Measurements from ENCODE around the gene CFAP45.

Gene CFAP45

DNA sequence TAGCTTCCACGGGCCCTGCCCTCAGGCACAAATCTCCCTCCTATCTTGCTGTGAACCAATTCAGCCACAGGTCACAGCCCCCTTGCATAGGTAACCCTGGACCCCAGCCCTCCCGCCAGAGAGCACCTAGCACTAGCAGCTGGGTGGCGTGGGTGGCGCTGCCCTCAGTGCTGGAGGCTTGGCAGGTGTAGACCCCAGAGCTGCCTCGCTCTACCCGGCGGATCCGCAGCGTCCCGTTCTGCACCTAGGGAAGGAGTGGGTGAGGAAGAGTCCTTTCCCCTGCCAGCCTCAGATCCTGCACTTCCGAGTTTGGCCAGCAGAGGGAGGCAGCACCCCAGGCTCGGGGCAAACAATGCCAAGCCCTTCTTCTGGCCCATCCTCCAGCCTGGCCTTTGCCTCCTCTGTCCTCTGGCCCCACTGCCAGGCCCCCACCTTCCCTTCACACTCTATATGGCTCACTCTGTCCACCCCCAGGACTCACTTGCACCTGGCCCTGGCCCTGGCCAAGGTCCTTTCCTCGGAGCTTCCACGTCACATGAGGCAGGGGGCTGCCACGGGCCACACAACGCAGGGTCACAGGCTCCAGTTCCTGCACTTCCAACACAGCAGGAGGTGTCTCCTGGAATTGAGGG, 36.4 kb upstream of the CFAP45 start:
- DNase-seq (ENCODE audit: low spot score): peak; percentile 95

DNA sequence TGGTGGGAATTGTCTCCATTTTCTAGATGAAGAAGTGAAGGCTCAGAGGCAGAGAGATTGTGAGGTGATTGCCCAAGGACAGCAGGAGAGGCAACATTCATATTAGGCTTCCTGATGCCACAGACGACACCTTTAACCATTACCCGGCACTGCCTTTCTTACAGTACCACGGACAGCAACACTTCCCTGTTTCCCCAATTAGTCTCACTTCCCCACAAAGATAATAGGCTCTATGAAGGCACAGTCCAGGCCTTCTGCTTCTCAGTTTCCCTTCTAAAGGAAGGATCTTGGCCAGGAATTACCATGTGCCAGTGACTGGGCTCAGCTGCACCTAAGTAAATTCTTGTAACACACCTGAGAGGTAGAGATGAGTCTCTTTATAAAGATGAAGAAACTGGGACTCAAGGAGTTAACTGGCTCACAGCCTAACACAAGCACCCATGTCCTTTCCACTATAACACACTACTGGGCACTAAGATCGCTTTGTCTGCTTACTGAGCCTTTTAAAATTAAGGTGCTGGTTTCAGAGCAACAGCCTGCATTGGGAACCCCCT, 35.8 kb upstream of the CFAP45 start:
- DNase-seq (ENCODE audit: low spot score): peak; percentile 45

DNA sequence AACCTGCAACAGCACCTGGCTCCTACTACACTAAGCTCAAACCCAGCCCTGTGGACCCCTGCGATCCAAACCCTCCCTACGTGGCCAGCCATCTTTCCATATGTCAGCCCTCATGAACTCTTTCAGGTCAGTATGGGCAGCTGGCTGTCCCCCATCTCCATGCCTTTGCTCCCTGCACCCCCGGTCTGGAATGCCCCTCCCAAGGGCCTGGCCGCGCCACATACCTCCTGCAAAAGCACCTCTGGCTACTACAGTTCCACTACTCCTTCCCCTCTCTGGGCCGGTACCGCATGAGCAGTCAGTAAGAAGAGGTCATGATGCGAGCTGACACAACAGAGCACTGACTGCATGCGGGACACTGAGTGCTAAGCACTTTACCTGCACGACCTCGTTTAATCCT, 35.3 kb upstream of the CFAP45 start:
- no peak for DNase-seq (ENCODE audit: low spot score)

DNA sequence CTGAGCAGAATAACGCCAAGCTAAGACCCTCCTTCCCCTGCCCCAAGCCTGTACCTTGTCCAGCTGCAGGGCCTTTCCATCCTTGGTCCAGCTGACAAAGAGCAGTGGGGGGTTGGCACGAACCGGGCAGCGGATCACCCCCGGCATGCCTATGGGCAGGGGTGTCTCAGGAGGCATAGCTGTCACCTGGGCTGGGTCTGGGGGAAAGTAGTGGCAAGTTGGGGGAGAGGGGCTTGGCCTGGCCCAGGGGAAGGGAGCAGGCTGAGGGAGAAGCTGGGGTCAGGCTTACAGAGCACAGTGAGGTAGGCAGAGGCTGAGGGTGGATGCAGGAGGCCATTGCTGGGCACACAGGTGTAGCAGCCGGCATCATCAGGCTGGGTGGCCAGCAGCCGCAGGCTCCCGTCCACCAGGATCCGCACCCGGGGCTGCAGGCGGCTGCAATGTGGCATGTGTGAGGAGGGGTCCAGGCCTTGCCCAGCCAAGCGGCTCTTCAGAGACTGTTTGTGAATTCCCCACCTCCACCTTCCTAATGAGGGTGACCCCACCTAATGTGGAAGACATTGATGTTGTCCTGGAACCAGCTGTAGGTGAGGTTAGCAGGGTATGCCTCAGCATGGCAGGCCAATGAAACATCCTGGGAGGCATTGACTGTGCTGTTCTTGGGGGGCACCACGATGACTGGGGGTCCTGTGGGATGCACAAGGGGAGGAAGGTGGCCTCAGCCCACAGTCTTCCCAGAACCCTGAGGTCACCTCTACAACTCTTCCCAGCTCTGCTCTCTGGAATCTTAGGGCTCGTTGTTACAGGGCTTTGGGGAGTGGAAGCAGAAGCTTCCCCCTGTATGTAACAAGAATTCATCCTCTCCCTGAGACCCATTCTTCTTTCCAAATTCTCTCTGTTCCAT, 34.4 kb upstream of the CFAP45 start:
- no peak for DNase-seq (ENCODE audit: low spot score)

DNA sequence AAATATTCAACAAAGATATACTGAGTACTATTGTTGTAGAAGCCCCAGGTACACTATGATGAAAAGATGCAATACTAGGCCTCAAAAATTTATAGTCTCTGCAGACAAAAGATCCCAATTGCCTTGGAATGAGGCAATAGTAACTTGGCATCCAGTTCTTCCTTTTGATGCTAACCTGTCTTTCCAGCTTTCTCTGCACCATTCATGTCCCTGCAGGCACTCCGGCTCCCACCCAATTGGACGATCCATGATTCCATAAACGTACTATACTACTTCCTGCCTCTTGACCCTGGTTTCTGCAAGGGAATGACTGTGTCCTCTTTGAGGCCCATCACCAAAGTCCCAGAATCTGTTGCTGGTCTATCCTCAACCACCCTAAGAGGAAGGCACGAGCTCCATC, 33.4 kb upstream of the CFAP45 start:
- no peak for DNase-seq (ENCODE audit: low spot score)

DNA sequence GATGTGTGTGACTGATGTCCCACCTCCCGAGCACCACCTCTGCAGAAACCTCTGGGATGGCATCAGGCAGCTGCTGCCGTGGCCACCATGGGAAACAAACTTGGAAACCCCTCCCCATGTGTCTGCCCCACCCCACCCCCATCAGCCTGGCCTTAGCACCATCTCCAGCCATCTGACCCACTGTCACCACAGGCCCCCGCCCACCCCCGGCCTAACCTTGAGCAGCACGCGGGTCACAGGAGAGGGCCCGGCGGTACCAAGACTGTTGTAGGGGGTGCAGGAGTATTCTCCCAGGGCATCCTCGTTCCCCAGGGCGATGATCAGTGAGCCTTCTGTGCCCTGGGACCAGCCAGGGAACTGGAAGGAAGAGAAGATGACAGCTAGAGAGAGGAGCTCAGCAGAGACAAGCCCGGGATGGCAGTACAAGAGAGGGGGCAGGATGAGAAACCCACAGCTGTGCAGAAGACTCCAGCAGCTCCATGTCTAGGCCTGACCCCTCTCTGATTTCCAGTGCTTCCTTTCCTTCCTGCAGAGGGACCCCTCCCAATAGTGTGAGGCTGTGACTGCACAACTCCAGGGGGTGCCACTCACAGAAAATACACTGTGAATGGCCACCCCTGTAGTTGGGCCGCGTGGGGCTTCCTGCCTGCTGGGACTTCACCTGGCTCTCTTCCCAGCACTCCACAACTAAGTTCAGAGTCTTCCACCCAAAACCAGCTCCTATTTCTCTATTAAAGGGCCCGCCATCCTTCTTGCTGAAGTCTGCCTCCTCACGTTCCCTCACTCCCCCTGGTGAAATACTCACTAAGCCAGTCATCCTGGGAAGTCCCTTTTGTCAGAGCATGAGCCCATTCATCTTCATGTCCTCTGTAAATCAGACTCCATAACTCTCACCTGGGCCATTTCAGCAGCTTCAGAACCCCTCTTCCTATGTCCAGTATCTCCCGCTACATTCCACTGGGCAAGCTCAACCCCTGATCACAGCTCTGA, 32.6 kb upstream of the CFAP45 start:
- DNase-seq (ENCODE audit: low spot score): no peak

DNA sequence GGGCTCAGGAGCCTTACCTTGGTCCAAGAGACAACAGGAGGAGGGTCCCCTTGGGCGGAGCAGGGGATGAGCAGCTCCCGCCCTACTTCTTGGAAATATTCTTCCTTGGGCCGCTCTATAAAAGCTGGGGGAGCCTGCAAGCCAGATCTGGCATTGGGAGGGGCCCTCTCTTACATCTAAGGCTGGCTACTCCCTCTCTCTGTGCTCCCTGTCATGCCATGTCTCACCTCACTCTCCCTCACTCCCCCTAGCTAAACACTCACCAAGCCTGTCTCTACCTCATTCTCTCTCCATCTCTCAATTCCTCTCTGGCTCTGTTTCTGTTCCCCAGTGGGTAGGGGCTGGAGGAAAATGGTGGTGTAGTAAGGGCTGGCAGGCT, 31.8 kb upstream of the CFAP45 start:
- DNase-seq (ENCODE audit: low spot score): no peak

DNA sequence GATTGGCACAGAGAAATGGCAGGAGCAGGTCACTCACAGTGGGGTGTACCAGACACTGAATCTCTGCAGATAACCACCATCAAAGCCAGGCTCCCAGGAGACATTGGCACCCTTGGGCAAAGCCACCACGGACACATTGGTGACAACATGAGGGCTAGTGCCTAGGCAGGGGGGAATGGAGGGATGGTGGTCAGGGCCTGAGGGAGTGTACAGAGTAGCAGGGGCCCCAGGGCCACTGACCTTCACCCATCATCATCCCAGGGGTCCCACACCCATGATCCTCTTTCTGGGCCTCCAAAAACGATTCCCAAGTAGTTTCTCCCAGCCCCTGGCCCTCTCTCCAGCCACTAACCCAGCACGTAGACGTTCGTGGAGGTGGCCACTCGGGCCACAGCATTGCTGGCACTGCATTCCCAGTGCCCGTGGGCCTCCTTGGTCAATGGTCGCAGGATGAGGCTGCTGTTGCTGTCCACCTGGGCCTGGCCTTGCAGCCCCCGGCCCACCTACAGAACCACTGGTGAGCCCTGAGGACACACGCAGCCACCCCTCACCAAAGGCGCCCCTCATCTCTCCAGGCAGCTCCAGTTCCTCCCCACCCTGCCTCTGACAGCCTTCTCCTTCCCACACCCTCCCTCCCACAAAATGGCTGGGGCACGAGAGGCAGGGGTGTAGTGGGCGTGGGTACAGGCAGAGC, 31.3 kb upstream of the CFAP45 start:
- DNase-seq (ENCODE audit: low spot score): no peak

DNA sequence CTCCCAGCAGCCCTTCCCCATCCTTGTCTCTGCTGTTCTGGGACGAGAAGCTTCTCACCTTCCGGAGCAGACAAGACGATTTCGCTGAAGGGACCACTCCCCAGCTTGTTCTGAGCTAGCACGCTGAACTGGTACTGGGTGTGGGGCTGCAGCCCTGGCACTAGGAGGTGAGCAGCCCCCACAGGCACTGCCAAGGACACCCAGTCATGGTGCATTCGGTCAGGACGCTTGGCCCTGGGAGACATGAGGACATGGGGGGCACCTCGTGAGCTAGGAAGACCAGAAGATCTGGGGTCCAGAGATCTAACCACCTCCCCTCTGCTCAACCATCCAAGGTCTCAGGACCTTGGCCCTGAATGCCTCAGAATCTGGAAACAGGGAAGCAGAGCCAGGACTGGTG, 30.7 kb upstream of the CFAP45 start:
- DNase-seq (ENCODE audit: low spot score): no peak

DNA sequence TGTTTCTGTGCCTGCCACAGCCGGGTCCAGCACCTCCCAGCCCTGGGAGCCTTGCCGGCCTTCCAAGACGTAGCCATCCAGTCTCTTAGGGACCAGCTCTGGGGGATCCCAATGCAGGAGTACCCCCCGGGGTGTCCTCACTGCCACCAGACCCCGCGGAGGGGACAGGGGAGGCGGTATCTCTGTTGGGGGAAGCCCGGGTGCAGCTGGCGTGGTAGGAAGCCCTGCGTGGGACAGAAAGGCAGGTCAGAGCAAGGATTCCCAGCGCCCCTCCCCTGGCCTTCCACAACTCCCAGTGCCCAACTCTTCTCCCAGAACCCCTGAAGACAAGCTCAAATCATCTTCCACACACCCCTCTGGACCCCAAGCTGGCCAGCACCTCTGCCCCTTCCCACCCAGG, 30.3 kb upstream of the CFAP45 start:
- DNase-seq (ENCODE audit: low spot score): no peak

DNA sequence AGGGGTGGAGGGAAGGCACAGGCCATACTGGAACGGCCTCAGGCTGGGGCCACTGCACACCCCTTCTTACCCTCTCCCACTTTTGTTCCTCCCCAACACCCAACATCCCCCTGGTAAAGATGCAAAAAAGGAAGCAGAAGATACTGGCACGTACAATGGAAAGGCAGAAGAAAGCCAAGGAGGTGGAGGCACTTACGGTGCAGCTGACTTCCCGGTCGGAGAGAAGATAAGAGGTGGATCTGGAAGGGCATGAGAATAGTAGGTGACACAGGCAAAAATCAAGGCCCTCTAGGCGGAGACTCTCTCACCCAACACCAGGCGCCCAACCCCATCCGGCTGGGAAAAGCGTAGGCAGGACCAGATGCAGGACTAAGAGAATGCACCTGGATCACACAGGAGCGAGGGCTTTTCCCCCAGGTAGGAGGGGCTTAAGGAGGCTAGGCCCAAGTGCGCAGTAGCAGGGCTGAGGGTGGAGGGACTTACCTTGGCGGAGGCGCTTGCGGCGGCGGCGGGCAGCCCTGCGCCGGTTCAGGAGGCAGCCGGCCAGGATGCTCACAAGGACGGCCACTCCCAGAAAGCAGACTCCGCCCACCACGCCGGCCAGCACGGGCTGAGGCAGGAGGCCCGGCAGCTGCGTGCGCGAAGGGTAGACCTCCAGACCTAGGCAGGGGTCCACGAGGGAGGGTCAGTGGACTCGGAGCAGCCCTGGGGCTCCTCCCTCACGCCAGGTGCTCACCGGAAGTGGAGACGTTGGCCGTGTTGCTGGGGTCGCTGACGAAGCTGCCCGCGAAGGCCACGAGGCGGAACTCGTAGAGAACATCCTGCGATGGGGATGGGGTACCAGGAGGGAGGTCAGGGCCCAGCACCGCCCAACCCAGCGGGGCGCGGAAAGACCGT, 29.4 kb upstream of the CFAP45 start:
- DNase-seq (ENCODE audit: low spot score): no peak

DNA sequence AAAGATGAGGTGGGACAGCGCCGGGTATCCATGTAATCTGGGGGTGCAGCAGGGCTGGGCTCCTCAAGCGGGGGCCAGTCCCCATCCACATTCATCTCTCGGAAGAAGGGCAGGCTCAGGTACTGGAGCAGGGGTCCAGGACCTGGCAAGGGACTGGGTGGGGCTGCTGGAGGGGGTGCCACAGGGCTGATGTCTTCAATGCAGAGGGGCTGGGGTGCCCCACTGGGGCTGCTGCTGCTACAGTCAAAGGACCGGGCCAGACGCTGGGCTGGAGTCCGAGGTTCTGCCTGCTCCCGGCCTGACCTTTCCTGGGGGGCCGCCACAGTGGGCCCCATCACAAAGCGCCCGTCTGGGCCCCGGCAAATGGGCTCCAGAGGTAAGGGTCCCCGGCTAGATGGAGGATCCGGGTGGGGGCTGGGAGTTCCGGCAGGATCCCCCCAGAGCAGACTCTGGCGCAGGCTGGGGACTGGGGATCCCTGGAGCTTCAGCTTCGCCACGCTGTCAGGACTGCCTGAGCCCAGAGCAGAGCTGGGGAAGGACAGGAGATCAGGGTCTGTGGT, 28.6 kb upstream of the CFAP45 start:
- DNase-seq (ENCODE audit: low spot score): no peak

DNA sequence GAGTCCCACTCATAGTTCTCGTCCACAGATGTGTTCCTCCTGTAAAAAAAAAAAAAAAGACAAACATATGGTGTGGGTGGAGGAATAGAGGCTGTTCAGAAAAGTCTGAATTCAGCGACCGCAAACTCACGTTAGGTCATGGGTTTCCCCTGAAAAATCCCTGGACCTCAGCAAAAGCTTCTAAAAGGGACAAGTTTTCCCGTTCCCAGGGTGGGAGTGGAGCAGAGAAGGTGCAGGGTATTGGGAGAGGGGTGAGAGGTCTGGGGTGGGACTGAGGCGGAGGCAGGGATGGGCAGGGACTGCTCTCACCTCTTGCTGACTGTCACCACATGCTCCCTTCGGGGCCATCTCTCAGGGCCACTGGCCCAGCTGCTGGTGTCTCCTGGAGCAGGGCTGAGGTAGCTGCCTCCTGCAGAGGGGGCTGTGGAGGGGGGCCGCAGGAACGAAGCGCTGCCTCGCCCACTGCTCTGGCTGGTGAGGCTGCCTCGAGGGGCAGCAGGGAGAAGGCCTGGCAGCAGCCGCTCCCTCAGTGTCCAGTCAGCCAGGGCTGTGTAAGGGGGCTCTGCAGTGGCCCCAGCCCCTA, 28.0 kb upstream of the CFAP45 start:
- no peak for DNase-seq (ENCODE audit: low spot score)

DNA sequence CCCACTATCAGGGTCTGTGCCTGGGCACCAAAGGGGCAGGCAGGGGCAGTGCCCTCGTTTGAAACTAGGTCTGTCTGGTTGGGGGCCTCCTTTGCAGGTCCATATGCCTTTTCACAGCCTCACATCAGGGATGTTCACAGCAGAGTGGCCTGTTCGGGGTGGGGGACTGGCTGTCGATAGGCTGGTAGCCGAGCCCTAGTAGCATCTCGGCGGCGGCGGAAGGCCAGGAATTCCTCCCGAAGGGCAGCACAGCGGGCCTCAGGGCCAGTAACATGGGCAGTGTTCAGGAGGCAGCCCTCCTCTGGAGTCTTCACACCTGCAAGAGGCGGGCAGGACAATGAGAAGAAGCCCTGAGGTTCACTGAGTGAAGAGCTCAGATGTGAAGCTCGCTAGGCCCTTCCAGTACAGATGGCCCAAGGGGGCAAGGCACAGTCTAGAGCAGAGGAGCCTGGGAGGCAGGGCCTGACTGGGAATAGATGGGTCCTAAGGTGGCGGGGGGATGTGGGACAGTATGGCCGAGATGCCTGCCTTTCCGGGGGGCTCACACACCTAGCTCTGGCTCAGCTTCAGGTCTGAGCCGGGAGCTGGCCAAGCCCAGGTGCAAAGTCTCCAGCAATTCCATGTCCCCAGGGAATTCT, 27.4 kb upstream of the CFAP45 start:
- no peak for DNase-seq (ENCODE audit: low spot score)

DNA sequence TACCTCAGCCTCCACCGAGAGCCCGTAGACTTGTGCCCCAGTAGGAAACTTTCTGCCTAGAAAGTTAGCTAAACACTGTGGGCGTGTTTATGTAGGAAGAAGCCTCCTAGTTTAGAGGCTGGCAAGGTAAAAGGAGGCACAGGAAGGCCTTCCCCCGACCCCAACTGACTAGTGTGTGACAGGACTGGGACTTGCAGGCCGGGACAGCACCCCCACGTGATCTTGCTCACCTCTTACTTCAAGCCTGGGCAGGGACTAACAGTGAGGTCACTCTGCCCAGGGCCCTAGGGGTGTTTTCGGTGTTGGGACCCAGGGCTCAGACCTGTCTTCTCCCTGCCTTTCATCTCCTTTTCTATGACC, 25.7 kb upstream of the CFAP45 start:
- DNase-seq (ENCODE audit: low spot score): peak; percentile 61

DNA sequence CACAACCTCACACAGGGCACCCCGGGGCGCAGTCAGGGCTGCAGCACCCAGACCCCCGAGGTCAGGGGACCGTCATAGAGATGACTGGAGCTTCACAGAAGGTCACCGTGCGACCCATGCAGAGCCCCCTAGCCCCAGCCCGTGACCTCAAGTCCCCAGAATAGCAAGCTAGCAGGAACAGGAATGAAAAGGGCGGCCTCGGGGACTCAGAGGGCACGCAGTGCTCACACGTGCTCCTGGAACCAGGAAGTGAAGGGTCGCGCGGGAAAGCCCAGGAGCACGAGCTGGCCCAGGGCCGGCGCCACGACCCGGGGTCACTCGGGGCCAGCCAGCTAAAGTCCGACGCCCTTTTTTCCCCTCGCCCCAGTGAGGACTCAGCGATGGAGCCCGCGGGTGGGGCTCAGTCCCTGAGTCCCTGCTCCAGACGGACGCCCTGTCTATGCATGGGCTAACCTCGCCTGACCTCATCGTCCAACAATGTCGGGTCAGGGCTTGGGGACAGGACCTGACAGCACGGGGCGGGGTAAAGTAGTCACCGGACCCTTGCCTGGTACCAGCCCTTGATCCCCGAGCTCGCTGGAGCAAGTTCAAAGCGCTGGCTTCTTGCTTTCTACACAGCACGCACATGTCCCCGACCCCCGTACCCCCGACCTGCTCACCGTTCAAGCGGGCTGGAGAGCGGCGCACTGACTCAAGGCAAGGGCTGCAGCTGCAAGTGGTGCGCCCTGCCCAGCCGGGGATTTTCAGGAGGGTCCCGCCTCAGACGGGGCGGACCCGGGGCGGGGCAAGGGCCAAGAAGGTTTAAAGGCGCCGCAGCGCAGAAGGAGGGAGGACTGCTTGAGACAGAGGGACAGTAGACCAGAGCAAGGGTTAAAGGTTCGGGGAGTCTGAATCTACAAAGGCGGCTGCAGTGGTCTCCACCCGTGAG, 25.1 kb upstream of the CFAP45 start, which contains the start of gene TAGLN2:
Gene TAGLN2, minus strand, starts transcription at position 717 of the 928 bp plus-strand sequence. CDS start 4,998 bp downstream, outside the sequence.
- peak; percentile 96 for DNase-seq (ENCODE audit: low spot score)

DNA sequence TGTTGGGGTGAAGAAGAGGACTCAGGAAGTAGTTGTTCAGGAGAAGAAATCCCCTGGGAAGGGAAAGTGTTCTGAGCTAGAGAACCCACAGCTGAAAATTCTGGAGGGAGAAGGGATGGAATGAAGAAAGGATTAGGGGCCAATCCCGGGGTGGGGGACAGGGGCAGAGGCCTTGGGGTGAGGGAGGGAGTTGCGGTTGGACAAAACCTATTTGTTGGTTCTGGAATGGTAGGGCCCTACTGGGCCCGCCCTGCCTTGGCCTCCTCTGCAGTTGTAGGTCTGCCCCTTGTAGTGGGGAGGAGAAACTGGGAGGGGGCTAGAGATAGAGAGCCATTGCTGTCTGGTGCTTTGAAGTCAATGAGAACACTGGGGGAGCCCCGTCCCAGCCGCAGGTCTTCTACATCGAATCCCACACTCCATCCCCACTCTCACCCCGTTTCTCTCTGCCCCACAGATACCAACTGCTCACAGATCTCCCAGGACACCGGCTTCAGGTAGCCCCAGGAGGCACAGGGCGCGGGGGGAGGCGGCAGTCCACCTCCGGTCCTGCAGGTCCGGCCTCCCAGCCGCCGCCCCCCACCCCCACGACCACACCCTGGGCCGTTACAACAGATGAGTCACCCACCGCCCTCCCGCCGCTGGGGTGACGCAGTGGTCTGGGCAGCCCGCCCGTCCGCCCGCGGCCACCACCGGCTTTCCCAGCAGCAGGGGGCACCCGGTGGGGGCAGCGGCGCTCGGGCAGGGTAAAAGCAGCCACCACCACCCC, 24.2 kb upstream of the CFAP45 start:
- DNase-seq (ENCODE audit: low spot score): peak; percentile 81
